PFSK-1 (cell line): ENCODE results near the gene ARHGAP27.

Source experiments
- POLR2AphosphoS5 ChIP-seq: IDR thresholded peaks from 2 replicates; pipeline ENCODE4 v1.6.1; 2012; ENCODE audit warnings: low read depth, mild to moderate bottlenecking, control low read depth, low read length, moderate library complexity
- TF ChIP-seq, protein P1 (sequence below), 2 experiments: IDR thresholded peaks; 2 replicates each; pipeline versions ENCODE4 v1.6.1 to v1.8.0; 2011 to 2012; ENCODE audit warnings: low read depth in 2 of 2, low read length in 2 of 2, control low read depth in 1 of 2, inconsistent platforms in 1 of 2, mild to moderate bottlenecking in 1 of 2, moderate library complexity in 1 of 2; ENCODE audit not compliant: insufficient read depth in 1 of 2

DNA sequence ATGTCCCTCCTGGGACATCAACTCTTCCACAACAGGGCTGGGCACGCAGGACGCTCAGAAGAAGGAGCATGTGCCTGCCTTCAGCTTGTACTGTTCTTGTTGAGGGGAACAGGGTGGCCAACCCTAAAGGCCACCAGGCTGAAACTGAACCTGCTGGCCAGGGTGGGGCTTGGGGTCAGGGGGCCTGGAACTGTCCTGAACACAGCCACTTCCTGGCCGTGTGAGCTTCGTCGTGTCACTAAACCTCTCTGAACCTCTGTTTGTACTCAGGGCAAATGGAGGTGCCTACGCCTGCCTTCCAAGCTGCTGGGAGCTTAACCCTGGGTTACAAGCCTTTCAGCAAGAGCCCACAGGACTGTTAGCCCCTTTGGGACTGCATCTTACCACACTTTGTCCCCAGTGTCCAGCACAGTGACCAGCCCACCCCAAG lies 6.7 kb downstream of the ARHGAP27 start:
- TF ChIP-seq, protein P1, sequence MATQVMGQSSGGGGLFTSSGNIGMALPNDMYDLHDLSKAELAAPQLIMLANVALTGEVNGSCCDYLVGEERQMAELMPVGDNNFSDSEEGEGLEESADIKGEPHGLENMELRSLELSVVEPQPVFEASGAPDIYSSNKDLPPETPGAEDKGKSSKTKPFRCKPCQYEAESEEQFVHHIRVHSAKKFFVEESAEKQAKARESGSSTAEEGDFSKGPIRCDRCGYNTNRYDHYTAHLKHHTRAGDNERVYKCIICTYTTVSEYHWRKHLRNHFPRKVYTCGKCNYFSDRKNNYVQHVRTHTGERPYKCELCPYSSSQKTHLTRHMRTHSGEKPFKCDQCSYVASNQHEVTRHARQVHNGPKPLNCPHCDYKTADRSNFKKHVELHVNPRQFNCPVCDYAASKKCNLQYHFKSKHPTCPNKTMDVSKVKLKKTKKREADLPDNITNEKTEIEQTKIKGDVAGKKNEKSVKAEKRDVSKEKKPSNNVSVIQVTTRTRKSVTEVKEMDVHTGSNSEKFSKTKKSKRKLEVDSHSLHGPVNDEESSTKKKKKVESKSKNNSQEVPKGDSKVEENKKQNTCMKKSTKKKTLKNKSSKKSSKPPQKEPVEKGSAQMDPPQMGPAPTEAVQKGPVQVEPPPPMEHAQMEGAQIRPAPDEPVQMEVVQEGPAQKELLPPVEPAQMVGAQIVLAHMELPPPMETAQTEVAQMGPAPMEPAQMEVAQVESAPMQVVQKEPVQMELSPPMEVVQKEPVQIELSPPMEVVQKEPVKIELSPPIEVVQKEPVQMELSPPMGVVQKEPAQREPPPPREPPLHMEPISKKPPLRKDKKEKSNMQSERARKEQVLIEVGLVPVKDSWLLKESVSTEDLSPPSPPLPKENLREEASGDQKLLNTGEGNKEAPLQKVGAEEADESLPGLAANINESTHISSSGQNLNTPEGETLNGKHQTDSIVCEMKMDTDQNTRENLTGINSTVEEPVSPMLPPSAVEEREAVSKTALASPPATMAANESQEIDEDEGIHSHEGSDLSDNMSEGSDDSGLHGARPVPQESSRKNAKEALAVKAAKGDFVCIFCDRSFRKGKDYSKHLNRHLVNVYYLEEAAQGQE (IDR thresholded peaks at IDR 0.05; ENCODE audit: insufficient read depth in 1 of 2, low read depth in 2 of 2, low read length in 2 of 2), result no peak
- TF ChIP-seq POLR2AphosphoS5, result no peak
